ENCODE data around the gene HLA-DQB1.
"Not testable (repeated sequence)": the region's sequence is repeated elsewhere in the genome, so short reads cannot be mapped to it uniquely, and the experiment has no call there.

The HLA-DQB1 gene

GRCh38 chr6:32666420-32667300 is at the start of gene HLA-DQB1:
Gene HLA-DQB1, minus strand, starts transcription at chr6:32666657. Its CDS starts 50 bp downstream, at chr6:32666607.
- DNase-seq, result no peak

DNA sequence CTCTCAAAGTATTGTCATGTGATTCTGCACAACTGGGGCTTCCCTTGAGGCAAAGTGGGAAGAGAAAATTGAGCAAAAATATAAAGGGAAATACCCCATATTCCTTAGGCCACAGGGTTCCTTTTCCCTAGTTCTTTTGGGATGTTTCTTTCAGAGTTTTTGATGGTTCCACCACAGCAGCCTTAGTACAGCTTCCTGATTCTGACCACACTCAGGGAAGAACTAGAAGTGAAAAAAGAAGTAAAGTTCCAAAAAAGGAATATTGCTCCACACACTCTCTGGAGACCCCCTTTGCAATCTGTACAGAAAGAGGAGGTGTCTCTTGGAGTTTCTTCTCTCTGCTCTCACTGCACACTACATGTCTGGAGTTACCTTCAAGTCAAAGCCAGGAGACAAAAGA is 46.8 kb upstream of the HLA-DQB1 start:
- no peak for DNase-seq

- no peak for DNase-seq
Measured at GRCh38 chr6:32709625-32710024, 43.2 kb upstream of the HLA-DQB1 start.

- DNase-seq, result not testable (repeated sequence)
Measured at GRCh38 chr6:32705164-32705563, 38.7 kb upstream of the HLA-DQB1 start.

DNA sequence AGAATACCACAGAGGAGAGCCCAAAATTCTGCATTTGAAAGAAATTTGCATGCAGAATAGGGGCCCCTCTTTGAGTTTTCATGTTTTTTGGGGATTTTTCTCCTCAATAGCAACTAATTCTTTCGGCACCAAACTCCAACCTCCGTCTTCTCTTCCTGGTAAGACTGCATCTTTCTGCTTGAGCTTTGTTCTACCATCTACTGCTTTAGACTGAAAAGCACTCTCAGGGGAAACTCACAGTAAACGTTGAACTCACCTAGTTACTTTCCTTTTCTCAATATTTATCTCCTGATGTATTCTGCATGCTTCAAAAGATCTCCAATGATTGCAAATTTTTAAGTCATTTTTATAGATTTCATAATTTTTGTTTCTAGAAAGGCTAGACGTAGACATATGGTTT is 36.9 kb upstream of the HLA-DQB1 start:
- no peak for DNase-seq

DNA sequence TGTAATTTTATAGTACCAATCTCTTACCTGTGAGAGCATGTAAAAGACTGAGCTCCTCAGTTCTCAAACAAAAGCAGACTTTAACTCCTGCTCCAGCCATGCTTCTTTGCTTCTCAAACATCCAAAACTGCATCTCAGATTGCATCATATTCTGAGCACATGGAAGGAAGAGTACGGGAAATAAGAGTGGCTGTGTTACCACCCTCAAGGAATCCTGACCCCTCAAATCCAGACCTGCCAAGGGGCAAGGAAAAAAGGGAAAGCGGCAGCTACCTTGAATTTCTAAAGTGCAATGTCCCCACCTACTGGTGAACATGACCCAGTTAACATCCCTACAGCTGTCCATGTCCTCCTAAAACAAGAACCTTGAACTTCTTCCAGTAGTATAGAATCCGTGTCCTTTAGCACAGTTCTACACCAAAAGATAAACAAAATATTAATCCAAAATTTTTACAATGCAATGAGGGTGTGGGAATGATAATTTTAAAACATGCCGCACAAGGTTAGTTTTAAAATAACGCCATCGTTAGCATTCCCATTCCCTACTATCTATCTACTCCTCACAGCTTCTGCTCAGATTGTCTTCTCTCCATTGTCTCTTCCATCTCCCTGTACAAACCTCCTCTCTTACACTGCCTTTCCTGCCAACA is 34.1 kb upstream of the HLA-DQB1 start:
- DNase-seq, result no peak

DNA sequence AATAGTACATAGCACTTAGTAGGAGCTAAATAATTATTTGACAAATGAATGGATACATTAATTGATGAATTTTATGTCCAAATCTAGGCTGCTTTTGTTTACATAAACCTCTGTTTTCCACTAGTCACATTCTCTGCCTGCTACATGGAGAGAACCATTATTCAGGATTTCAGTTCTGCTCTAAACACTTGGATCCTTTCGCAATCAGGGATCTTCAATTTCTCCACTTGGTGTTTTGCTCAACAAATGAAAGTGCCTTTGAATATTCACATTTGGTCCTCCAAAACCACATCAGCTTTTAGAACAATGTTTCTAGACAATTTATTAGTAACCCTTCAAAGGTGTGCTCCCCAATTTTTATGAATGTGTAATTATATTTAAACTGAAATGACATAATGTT is 30.6 kb upstream of the HLA-DQB1 start:
- DNase-seq, result no peak

GRCh38 chr6:32692019-32692418 is 25.6 kb upstream of the HLA-DQB1 start:
- DNase-seq, result no peak

GRCh38 chr6:32689531-32690501 is 23.4 kb upstream of the HLA-DQB1 start:
- no peak for DNase-seq

DNA sequence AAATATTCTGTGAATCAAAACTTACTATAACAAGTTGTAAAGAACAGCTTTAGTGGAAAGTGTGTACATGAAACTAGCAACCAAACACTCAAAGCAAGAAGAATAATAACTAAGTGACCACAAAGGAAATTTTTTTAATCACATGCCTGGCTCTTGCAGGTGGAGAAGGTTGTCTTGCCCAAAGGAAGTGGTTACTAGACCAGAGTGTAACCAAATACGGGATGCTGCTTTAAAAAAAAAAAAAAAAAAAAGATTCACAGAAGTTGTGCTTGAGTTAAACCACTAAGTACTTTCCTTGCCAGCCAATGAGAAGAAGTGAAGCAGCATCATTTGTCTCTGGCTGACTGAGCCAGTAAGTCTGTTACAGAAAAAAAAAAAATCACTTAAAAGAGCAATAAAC is 19.1 kb upstream of the HLA-DQB1 start:
- DNase-seq, result no peak

DNA sequence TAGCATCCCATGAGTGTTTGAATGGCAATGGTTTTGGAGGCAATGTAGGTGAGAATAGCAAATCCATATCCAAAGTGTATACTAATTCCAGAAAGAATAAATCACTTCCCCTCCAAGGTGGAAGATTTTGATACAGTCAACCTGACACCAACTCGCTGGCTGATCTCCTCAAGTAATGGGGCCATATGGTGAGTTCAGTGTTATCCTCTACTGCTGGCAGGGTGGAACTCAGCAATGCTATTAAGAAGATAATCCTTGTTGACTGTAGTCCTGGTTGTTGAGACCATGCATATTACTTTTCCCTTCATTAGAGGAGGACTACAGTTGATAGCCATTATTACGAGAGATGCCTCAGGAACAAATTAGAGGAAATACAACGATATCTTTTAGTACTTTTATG is 17.8 kb upstream of the HLA-DQB1 start:
- DNase-seq, result no peak

DNA sequence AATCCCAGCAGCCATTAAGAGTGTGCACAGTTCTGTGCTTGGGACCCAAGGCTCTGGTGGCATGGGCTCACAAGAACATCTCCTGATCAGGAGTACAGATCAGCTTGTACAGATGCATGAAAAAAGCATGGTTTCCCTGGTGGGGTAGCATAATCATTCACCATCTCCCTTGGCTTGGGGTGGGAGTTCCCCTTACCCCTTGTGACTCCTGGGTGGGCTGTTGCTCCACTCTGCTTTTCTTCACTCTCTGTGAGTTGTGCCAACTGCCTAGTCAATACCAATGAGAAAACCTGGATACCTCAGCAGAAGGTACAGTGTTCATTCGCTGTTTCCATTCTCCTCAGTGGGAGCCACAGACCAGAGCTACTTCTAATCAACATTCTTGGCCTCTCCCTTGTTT is 13.6 kb upstream of the HLA-DQB1 start:
- DNase-seq, result no peak

- DNase-seq, result no peak
Measured at GRCh38 chr6:32679492-32679891, 13.0 kb upstream of the HLA-DQB1 start.

DNA sequence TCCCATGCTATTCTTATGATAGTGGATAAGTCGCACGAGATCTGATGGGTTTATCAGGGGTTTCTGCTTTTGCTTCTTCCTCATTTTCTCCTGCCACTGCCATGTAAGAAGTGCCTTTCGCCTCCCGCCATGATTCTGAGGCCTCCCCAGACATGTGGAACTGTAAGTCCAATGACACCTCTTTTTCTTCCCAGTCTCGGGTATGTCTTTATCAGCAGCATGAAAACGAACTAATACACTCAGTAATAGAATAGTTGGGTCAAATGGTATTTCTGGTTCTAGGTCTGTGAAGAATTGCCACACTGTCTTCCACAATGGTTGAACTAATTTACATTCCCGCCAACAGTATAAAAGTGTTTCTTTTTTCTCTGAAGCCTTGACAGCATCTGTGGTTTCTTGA is 7.7 kb upstream of the HLA-DQB1 start:
- DNase-seq, result not testable (repeated sequence)

GRCh38 chr6:32671908-32672307 is 5.5 kb upstream of the HLA-DQB1 start:
- DNase-seq, result not testable (repeated sequence)

GRCh38 chr6:32669893-32670292 is 3.4 kb upstream of the HLA-DQB1 start:
- no peak for DNase-seq

DNA sequence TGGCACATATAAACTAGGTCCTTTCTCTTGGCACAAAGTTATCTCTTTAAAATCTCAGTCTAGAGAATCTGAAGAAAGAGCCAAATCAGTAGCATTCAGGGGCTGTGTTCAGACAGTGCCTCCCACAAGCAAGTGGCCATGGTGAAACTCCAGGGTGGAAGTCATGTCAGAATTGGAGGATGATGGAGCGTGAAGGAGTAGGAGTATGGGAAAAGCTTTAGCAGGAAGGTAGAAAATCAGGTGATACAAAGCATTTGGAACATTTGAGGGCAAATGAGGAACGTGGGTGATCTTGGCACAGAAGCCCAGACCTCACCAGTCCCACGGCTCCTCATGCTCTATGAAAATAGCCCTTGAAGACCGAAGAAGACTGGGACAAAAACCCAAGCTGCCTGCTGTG is 2.8 kb upstream of the HLA-DQB1 start:
- DNase-seq, result no peak

GRCh38 chr6:32668226-32668747 is 1.8 kb upstream of the HLA-DQB1 start:
- DNase-seq, result no peak

DNA sequence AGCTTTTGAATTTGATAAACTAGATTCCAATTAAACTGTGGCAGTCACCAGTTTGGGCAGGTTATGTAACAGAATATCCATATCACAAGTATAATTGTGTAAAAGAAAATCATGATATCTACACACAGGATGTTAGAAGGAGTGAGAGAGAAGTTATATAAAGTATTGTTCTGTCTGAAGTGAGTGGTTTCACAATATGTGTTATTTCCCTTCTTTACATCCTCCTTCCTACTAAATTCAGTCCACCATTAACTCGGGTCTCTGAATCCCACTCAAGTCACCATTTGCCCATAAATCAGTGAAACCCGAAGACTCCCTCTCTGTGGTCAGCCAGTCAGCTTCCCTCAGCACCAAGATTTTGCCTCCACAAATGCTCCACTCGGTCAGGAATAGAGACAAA is 796 bp downstream of the HLA-DQB1 start:
- DNase-seq, result no peak

GRCh38 chr6:32664827-32665362 is 1.6 kb downstream of the HLA-DQB1 start:
- no peak for DNase-seq

- DNase-seq, result no peak
Measured at GRCh38 chr6:32664354-32664753, 2.1 kb downstream of the HLA-DQB1 start.

DNA sequence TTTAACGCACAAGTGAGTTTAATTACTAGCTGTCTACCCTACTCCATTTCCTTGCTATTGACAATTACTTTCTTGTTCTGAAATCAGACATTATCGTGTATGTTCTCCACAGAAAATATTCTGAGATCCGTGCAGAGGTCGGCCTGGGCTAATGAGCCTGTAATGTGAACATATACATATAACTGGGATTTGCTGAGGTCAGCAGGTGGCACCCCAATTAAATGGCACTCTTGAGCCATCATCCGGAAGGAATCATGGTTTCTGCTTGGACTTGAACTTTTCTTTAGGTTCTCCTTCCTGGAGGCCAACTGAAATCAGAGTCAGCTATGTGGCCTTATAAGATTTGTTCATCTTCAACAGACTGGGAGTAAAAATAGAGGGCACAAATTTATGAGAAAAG is 3.6 kb downstream of the HLA-DQB1 start:
- no peak for DNase-seq

DNA sequence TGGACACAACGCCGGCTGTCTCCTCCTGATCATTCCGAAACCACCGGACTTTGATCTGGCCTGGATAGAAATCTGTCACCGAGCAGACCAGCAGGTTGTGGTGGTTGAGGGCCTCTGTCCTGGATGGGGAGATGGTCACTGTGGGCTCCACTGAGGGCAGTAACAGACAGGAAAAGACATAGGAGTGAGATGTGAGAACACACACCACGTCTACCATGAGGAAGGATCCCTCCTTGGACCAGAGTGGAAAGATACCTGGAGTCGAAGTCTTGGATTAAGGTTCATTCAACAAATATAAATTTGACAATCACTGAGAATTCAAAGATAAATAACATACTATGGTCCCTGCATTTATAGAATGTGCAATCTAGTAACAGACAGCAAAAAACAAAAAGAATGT is 4.4 kb downstream of the HLA-DQB1 start:
- no peak for DNase-seq

Data from SHP77 treated with DMSO at 0.1 percent for 48 hours (cell line).